ENCODE results near the gene ADGRB3.
"Not testable (repeated sequence)": the region's sequence is repeated elsewhere in the genome, so short reads cannot be mapped to it uniquely, and the experiment has no call there.

Gene ADGRB3

GRCh38 chr6:68973066-68973465 is 338.0 kb downstream of the ADGRB3 start:
- no peak for FAIRE-seq

GRCh38 chr6:68975064-68975463 is 340.0 kb downstream of the ADGRB3 start:
- FAIRE-seq = no peak

DNA sequence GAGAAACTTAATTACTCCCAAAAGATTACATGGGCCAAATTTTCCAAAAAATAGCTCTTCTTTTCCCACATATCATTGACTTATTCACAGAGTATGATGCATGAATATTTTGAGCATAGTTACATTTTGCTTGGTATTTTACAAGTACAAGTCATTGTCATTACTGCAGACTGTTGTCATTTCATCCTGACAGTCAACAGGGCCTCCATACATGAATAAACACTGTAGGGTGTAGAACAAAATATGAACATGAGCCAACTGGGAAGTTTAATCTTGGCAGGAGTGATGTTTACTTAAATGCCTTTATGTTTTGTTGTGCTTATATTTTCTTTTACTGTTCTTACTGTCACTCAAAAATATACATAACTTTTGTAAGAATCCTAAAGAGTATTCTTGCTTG is 340.7 kb downstream of the ADGRB3 start:
- no peak for FAIRE-seq

GRCh38 chr6:68976260-68976659 is 341.2 kb downstream of the ADGRB3 start:
- FAIRE-seq = no peak

DNA sequence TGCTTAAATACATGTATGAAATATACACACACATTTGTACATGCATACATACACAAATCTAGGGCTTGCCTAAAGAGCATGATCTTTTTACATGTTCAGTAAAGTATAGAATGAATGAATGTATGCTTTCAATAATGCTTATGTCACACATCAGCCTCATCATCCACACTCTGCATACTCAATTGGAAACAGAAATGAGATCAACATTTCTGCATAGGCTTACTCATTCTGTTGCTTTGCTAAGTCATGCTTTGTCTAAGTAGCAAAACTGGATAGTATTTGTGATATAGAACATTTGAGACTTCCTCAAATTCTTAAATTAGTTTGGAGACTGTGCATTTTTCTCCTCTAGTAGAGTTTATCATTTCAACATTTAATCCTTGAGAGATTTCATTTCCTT is 343.3 kb downstream of the ADGRB3 start:
- no peak for FAIRE-seq

DNA sequence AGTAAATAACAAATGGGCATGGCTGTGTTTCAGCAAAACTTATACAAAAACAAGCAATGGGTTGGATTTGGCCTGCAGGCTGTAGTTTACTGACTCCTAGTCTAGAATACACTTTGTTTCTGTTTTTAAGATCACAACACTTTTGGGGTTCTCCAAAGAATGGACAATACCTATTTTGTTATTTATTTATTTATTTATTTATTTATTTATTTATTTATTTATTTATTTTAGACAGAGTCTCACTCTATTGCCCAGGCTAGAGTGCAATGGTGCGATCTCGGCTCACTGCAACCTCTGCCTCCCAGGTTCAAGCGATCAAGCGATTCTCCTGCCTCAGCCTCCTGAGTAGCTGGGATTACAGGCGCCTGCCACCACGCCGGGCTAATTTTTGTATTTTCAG is 346.6 kb downstream of the ADGRB3 start:
- not testable (repeated sequence) for FAIRE-seq

GRCh38 chr6:68988698-68989097 is 353.6 kb downstream of the ADGRB3 start:
- FAIRE-seq = no peak

DNA sequence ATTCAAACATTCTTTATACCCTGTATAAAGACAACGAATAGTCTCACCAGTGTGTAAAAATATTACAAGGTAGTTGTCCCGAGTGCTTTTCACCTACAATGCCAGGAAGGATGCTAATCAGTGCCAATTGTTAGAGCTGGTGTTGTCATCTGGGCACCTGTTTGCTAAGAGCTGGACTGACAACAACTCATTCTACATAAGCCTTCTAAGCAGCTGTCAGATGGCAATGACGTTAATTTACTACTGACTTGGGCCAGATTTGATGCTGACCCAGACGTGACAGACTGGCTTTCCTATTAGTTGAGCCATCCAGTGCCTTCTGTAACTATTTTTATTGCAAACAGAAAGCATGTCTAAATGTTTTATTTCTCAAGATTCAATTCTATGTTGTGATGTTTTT is 355.2 kb downstream of the ADGRB3 start:
- FAIRE-seq = no peak

- no peak for FAIRE-seq
Measured at GRCh38 chr6:68993911-68994310, 358.8 kb downstream of the ADGRB3 start.

DNA sequence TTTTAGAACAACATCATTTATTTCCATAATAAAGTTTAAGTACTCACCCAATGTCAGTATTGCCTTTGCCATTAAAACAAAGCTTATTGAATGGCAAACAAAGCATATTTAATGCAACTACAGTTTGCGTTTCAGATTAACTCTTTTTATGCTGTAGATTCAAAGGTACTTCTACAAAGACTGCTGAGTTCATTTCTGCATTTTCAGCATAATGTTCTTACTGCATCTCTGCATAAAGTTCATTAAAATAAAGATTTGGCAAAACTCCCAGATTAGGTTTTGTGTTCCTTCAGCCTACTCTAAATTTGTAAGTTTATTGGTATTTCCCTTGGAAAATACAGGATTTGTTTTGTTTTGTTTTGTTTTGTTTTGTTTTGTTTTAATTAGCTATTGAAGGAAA is 359.4 kb downstream of the ADGRB3 start:
- FAIRE-seq = no peak

GRCh38 chr6:69005199-69005598 is 370.1 kb downstream of the ADGRB3 start:
- FAIRE-seq = no peak

DNA sequence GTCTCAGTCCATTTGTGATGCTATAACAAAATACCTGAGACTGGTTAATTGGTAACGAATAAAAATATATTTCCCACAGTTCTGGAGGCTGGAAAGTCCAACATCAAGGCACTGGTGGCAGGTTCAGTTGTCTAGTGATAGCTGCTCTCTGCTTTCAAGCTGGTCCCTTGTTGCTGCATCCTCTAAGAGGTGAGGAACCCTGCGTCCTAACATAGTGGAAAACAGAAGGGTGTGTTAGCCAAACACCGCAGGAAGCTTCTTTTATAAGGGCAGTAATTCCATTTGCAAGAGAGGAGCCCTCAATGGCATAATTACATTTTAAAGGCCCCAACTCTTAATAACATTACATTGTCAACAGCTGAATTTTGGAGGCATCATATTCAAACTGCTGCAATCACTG is 372.7 kb downstream of the ADGRB3 start:
- FAIRE-seq = no peak

DNA sequence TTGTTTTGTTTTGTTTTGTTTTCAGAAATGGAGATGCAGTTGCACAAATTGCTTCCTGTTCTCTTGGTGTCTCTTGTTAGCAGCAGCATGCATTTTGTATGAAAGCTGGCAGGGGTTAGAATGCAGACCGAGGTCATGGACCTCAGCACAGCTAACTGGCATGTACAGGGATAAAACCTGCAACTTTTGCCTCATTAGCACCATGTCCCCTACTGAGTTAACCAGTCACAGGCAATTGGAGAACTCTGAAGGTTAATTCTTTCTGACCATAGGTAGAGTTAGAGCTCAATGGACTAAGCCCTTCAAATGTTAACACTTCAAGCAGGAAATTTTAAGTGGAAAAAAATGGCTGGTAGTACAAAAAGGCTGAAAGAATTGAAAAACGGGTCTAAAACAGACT is 377.1 kb downstream of the ADGRB3 start:
- no peak for FAIRE-seq

DNA sequence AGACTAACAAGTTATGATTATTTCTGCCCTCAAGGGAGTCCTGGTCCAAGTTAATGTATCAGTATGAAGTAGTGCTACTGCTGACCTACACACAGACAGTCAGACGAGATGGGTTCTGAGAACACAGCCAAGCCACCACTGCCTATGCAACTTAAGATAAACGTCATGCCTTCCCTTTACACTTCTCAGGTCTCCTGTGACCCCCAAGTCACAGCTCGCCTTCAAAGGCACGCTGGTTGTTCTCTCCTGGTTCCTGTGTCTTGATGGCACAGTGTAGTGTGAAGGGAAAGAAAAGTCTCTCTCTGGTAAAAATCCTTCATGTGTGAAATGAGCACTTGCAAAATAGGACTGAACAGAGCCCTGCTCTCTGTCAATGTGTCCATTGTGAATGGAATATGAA is 377.8 kb downstream of the ADGRB3 start:
- no peak for FAIRE-seq

GRCh38 chr6:69018906-69019305 is 383.8 kb downstream of the ADGRB3 start:
- no peak for FAIRE-seq

- no peak for FAIRE-seq
Measured at GRCh38 chr6:69019832-69020231, 384.8 kb downstream of the ADGRB3 start.

DNA sequence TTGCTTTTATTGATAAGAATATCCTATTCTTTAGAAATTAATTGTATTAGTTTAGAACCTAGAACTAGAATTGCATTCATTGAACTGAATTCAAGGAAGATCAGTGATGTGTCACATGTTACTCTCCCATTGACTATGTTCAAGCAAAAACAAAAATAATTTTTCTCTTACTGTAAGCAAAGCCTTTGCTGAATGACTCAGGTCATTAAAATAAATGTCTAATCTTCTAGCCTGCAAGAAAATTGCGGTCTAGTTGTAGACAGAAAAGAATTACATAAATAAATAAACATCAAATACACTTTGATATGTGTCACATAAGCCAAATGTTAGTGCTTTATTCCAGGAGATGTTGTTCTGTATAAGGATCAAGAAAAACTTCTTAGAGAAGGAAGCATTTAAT is 387.9 kb downstream of the ADGRB3 start:
- no peak for FAIRE-seq

GRCh38 chr6:69026243-69026642 is 391.2 kb downstream of the ADGRB3 start:
- FAIRE-seq = no peak

DNA sequence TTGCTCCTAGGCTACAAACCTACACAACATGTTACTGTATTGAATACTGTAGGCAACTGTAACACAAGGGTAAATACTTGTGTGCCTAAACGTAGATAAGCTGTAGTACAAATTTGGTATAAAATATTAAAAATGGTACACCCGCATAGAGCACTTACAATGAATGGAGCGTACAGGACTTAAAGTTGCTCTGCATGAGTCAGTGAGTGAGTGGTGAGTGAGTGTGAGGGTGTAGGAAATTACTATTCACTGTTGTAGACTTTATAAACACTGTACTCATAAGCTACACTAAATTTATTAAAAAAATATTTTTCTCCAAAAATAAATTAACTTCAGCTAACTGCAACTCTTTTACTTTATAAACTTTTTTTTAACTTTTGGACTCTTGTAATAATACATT is 391.6 kb downstream of the ADGRB3 start:
- no peak for FAIRE-seq

GRCh38 chr6:69027861-69028260 is 392.8 kb downstream of the ADGRB3 start:
- FAIRE-seq = no peak

DNA sequence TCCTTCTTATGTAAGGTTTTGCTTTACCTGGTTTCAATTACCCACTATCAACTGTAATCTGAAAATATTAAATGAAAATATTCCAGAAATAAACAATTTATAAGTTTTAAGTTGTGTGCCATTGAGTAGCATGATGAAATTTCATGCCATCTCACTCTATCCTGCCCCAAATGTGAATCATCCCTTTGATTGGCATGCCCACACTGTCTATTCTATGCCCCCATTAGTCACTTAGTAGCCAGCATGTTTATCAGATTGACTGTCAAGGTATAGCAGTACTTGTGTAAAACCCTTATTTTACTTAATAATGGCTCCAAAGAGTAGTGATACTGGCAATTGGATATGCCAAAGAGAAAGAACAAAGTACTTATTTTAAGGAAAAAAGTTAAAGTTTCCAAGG is 403.8 kb downstream of the ADGRB3 start:
- FAIRE-seq = no peak

- no peak for FAIRE-seq
Measured at GRCh38 chr6:69042297-69042696, 407.2 kb downstream of the ADGRB3 start.

DNA sequence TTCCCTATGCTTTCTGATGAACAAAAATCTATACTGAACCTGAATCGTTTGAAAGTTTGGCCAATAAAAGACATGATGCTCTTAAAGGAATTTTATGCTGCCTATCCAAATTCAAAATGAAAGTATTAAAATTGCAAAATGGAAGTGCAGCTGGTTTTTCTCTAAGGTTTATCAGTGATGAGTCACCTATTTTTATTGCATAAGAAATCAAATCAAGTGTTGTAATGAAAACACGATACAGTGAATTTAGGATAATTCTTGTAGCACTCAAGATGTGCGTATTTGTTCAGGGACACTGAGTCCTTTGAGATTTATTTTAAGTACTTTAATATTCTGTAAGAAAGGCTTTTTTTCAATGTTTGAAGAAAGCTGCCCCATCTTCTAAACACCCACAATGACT is 409.5 kb downstream of the ADGRB3 start:
- FAIRE-seq = no peak

- no peak for FAIRE-seq
Measured at GRCh38 chr6:69059413-69059812, 424.3 kb downstream of the ADGRB3 start.

DNA sequence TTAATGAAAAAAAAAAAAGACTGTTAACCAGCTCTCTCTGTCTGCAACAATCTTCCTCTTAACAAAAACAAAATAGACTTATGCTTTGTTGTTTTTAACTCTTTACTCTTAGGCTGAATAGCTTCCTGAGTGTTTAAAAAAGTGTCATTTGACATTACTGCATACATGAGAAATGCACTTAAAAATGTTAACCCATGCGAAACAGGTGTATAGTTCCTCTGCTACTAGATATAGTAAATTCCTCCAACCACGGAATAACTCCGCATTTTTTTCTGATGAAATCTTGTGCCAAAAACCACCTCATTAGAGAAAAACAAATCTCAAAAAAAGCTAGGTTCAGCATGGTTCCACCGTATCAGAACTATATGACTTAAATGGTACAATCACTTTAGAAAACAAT is 426.0 kb downstream of the ADGRB3 start:
- FAIRE-seq = no peak

DNA sequence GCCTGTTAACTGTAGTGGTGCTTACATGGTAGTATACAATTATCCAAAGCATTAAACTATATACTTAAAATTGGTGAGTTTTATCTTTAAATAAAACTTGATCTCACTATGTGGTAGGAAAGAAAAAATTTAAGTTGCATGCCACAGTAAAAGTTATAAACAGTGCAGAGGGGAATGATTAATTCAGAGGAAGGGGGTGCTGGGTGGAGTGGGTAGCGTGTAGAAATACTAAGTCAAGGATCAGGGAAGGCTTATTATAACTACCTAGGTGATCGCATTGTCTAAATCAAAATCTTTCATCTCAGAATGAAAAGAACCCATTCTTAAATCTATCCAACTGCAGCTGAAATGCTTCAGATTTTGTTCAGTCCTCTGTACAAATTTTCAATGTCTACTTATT is 428.3 kb downstream of the ADGRB3 start:
- no peak for FAIRE-seq
